ENCODE results near the gene PGAM5. TPM values are rescaled to one million over a fixed set of nuclear protein-coding genes. Genes with fewer than 3 reads are reported as not detected.

The PGAM5 gene
- total and polyA plus RNA-seq, 3 donors from 2014 or later = 37.2 to 48.0 (median 40.9) TPM

GRCh38 chr12:132664206-132665148, 46.2 kb upstream of the PGAM5 start:
- Histone ChIP-seq H3K27ac (no peak overlapping the region), H3K4me3 (no peak overlapping the region), H3K9me3 (no peaks in the 10 kb centered on the region), H3K4me1 (no peaks in the 10 kb centered on the region), H3K27me3 (no peaks in the 10 kb centered on the region), H3K36me3 (ENCODE audit: low read depth, missing control alignments) (no peaks in the 10 kb centered on the region)
- TF ChIP-seq POLR2A (IDR thresholded peaks at IDR 0.05) (no peak), CTCF (IDR thresholded peaks at IDR 0.05) (no peak)
- WGBS, 2 donors = 93 to 96% methylated on average over 21 of the region's 21 CpGs
- DNase-seq = no peak
- intact Hi-C loops (cut with DNase I; ENCODE audit: low total_unique reads) = no loop called here

- TF ChIP-seq CTCF (IDR thresholded peaks at IDR 0.05) (no peak), POLR2A (IDR thresholded peaks at IDR 0.05) (no peak)
- no peak for DNase-seq
- intact Hi-C loops (cut with DNase I; ENCODE audit: low total_unique reads) = no loop called here
Measured at GRCh38 chr12:132665149-132665491, 45.5 kb upstream of the PGAM5 start.

GRCh38 chr12:132665794-132666193, 44.8 kb upstream of the PGAM5 start:
- H3K27me3 ChIP-seq = no peaks in the 10 kb centered on the region

More at GRCh38 chr12:132665149-132665491, 45.5 kb upstream of the PGAM5 start:
- H3K36me3 ChIP-seq (ENCODE audit: low read depth, missing control alignments) = no peaks in the 10 kb centered on the region
- 90 to 97% methylated on average over 13 of the region's 13 CpGs for WGBS, 2 donors
- no peaks in the 10 kb centered on the region for H3K4me1 ChIP-seq
- H3K27ac ChIP-seq = no peak overlapping the region
- no peak overlapping the region for H3K4me3 ChIP-seq
- no peaks in the 10 kb centered on the region for H3K27me3 ChIP-seq
- no peaks in the 10 kb centered on the region for H3K9me3 ChIP-seq

GRCh38 chr12:132668191-132669088, 42.2 kb upstream of the PGAM5 start:
- no peaks in the 10 kb centered on the region for H3K9me3 ChIP-seq
- no peaks in the 10 kb centered on the region for H3K27me3 ChIP-seq
- no peak overlapping the region for H3K27ac ChIP-seq
- no peak overlapping the region for H3K4me3 ChIP-seq
- no peak for DNase-seq
- WGBS, 2 donors = 91 to 96% methylated on average over 30 of the region's 30 CpGs
- intact Hi-C loops (cut with DNase I; ENCODE audit: low total_unique reads) = no loop called here
- no peaks in the 10 kb centered on the region for H3K36me3 ChIP-seq (ENCODE audit: low read depth, missing control alignments)
- no peaks in the 10 kb centered on the region for H3K4me1 ChIP-seq
- TF ChIP-seq CTCF (IDR thresholded peaks at IDR 0.05) = no peak
- no peak for TF ChIP-seq POLR2A (IDR thresholded peaks at IDR 0.05)

More at GRCh38 chr12:132665794-132666193, 44.8 kb upstream of the PGAM5 start:
- DNase-seq = no peak
- H3K4me1 ChIP-seq = no peaks in the 10 kb centered on the region
- intact Hi-C loops (cut with DNase I; ENCODE audit: low total_unique reads) = no loop called here
- TF ChIP-seq CTCF (IDR thresholded peaks at IDR 0.05) = no peak
- TF ChIP-seq POLR2A (IDR thresholded peaks at IDR 0.05) = no peak
- H3K4me3 ChIP-seq = no peak overlapping the region
- 90 to 97% methylated on average over 6 of the region's 6 CpGs for WGBS, 2 donors
- no peaks in the 10 kb centered on the region for H3K36me3 ChIP-seq (ENCODE audit: low read depth, missing control alignments)
- H3K27ac ChIP-seq = no peak overlapping the region
- no peaks in the 10 kb centered on the region for H3K9me3 ChIP-seq
